Measurements from ENCODE around the gene HRK. TPM values are rescaled to one million over a fixed set of nuclear protein-coding genes. Genes with fewer than 3 reads are reported as not detected.

The HRK gene
- total RNA-seq, 1 donor from 2014 or later = 2.4 TPM

DNA sequence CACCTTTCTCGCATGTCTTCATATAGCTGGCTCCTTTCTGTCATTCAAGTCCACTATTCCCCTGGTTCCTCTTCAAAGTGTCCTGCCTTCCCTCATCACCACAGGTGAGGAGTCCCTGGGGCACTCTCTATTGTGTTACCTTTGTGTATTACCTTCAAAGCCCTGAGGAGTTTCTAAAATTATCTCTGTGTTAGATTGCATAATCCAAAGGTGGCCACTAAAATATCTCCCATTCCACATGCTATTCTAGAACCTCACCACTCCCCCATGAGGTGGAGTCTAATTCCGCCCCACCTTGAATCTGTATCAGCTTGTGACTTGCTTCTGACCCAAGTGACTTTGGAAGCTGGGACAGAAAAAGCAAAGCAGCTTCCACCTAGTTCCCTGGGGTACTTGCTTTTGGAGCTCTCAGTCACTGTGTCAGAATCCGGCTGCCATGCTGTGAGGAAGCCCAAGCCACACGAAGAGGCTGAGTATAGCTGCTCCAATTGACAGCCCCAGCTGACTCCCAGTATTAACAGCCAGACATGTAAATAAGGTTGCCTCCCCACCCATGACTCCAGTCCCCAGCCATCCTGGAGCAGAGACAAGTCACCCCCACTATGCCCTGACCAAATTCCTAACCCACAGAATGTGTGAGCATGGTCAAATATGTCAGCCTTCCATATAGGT is 6.8 kb downstream of the HRK start:
- TF ChIP-seq, protein P1, sequence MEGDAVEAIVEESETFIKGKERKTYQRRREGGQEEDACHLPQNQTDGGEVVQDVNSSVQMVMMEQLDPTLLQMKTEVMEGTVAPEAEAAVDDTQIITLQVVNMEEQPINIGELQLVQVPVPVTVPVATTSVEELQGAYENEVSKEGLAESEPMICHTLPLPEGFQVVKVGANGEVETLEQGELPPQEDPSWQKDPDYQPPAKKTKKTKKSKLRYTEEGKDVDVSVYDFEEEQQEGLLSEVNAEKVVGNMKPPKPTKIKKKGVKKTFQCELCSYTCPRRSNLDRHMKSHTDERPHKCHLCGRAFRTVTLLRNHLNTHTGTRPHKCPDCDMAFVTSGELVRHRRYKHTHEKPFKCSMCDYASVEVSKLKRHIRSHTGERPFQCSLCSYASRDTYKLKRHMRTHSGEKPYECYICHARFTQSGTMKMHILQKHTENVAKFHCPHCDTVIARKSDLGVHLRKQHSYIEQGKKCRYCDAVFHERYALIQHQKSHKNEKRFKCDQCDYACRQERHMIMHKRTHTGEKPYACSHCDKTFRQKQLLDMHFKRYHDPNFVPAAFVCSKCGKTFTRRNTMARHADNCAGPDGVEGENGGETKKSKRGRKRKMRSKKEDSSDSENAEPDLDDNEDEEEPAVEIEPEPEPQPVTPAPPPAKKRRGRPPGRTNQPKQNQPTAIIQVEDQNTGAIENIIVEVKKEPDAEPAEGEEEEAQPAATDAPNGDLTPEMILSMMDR (IDR thresholded peaks at IDR 0.05; ENCODE audit: partially characterized antibody, unreplicated experiment) = no peak
- no peak for DNase-seq
- peaks cover 11% of the 10 kb centered on the region for H3K4me1 Mint-ChIP-seq (ENCODE audit: low read depth, unreplicated experiment)
- no peaks in the 10 kb centered on the region for H3K36me3 Mint-ChIP-seq (ENCODE audit: unreplicated experiment)
- H3K4me3 Mint-ChIP-seq (ENCODE audit: unreplicated experiment) = no peak overlapping the region
- H3K27me3 Mint-ChIP-seq (ENCODE audit: unreplicated experiment) = peaks cover 21% of the 10 kb centered on the region
- peaks cover 11% of the 10 kb centered on the region for H3K9me3 Mint-ChIP-seq (ENCODE audit: unreplicated experiment)
- H3K27ac Mint-ChIP-seq (ENCODE audit: unreplicated experiment) = no peak overlapping the region

DNA sequence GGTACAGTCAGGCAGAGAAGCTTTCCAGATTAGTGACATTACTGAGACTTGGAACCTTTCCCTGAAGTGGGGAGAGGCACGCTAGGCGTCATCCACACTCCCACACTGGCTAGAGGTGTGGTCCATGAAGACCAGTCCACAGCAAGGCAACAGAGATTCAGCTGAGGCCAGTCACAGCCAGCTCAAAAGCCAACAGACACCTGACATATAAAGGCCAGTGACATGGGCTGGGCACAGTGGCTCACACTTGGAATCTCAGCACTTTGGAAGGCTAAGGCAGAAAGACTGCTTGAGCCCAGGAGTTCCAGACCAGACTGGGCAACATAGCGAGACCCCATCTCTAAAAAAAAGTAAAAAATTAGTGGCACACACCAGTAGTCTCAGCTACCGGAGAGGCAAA is 10.9 kb downstream of the HRK start:
- DNase-seq = no peak
- Mint-ChIP-seq H3K4me3 (ENCODE audit: unreplicated experiment) (no peak overlapping the region), H3K4me1 (ENCODE audit: low read depth, unreplicated experiment) (no peaks in the 10 kb centered on the region), H3K36me3 (ENCODE audit: unreplicated experiment) (no peaks in the 10 kb centered on the region), H3K9me3 (ENCODE audit: unreplicated experiment) (peaks cover 2% of the 10 kb centered on the region), H3K27ac (ENCODE audit: unreplicated experiment) (no peak overlapping the region), H3K27me3 (ENCODE audit: unreplicated experiment) (peaks cover 2% of the 10 kb centered on the region)
- TF ChIP-seq, protein P1 (IDR thresholded peaks at IDR 0.05; ENCODE audit: partially characterized antibody, unreplicated experiment) = no peak

DNA sequence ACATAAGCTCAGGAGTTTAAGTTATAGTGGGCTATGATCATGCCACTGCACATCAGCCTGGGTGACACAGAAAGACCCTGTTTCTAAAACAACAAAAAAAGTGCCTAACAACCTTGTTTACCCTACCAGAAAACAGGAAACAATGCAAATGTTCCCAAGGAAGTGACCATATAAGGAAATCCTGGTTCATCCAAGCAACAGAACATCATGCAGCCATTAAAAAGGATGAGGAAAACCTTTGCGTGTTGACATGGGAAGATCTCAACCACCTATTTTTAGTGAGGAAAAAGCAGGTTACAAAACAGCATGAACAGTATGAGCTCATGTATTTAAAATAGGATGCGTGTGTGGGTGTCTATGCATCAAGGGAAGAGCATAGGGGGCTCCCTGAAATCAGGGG is 13.7 kb downstream of the HRK start:
- no peak for DNase-seq
- Mint-ChIP-seq H3K36me3 (ENCODE audit: unreplicated experiment) (no peaks in the 10 kb centered on the region), H3K27ac (ENCODE audit: unreplicated experiment) (no peak overlapping the region), H3K9me3 (ENCODE audit: unreplicated experiment) (no peaks in the 10 kb centered on the region), H3K27me3 (ENCODE audit: unreplicated experiment) (no peaks in the 10 kb centered on the region), H3K4me3 (ENCODE audit: unreplicated experiment) (no peak overlapping the region), H3K4me1 (ENCODE audit: low read depth, unreplicated experiment) (no peaks in the 10 kb centered on the region)
- TF ChIP-seq, protein P1 (IDR thresholded peaks at IDR 0.05; ENCODE audit: partially characterized antibody, unreplicated experiment) = no peak

DNA sequence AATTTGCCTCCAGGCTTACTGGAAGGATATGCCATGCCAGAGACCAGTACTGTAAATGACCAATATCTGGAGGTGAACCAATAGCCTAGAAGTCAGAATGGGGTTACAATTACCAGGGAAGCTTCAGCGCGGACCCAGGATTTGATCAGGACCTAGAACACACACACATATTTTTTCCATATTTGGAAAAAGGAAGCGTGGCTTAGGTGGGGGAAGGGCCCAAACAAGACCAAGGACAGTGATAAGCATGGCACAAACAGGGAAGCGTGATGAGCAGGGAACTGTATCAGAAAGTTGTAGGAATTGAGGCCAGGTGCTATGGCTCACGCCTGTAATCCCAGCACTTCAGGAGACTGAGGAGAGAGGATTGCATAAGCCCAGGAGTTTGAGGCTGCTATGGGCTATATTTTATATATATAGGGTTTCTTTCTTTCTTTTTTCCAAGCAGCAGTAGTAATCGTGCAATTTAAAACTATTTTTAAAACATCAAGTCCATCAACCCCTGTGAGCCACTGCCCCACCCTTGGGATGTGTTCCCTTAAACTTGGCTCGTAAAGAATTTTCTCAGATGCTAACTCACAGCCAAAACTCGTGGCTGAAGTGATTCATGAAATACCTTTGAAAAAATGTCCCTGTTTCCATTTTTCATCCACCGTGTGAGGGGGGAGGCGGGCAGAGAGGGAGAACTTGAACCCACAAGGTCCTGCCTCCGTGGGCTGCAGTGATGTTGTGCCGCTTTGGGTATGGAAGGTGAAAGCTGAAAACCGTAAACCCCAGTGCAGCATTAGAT is 16.7 kb downstream of the HRK start:
- Mint-ChIP-seq H3K4me1 (ENCODE audit: low read depth, unreplicated experiment) (peaks cover 10% of the 10 kb centered on the region), H3K9me3 (ENCODE audit: unreplicated experiment) (no peaks in the 10 kb centered on the region), H3K27ac (ENCODE audit: unreplicated experiment) (no peak overlapping the region), H3K4me3 (ENCODE audit: unreplicated experiment) (no peak overlapping the region), H3K36me3 (ENCODE audit: unreplicated experiment) (peaks cover 6% of the 10 kb centered on the region), H3K27me3 (ENCODE audit: unreplicated experiment) (no peaks in the 10 kb centered on the region)
- TF ChIP-seq, protein P1 (IDR thresholded peaks at IDR 0.05; ENCODE audit: partially characterized antibody, unreplicated experiment) = no peak
- DNase-seq = no peak

DNA sequence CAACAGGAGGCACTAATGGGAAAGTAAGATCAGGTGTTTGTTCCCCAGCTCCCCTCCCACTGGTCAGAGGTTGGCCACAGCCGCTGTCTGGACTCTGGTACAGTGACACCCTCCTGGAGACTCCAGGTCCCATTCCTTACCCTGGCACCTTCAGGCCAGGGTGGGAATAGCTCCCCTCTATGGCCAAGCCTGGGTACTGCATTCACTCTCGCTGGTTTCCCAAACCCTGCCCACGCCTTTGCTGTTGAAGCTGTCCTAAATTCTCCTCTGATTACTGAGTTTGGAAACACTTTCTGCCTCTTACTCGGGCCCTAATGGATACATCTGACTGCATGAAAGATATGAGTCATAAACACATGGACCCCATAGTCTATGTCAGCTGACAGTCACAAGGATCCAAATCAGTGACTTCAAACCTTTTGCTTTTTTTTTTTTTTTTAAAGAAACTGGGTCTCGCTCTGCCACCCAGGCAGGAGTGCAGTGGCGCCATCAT is 17.9 kb downstream of the HRK start:
- Mint-ChIP-seq H3K36me3 (ENCODE audit: unreplicated experiment) (peaks cover 6% of the 10 kb centered on the region), H3K9me3 (ENCODE audit: unreplicated experiment) (no peaks in the 10 kb centered on the region), H3K4me3 (ENCODE audit: unreplicated experiment) (no peak overlapping the region), H3K4me1 (ENCODE audit: low read depth, unreplicated experiment) (peaks cover 15% of the 10 kb centered on the region), H3K27me3 (ENCODE audit: unreplicated experiment) (no peaks in the 10 kb centered on the region), H3K27ac (ENCODE audit: unreplicated experiment) (no peak overlapping the region)
- TF ChIP-seq, protein P1 (IDR thresholded peaks at IDR 0.05; ENCODE audit: partially characterized antibody, unreplicated experiment) = peak; percentile 74
- no peak for DNase-seq

All from glutamatergic neuron (in vitro differentiated cells).